ENCODE results near the gene C20orf204. TPM values are rescaled to one million over a fixed set of nuclear protein-coding genes. Genes with fewer than 3 reads are reported as not detected.

C20orf204 gene
- total and polyA plus RNA-seq, 2 of the 8 experiments (the other 6 are each of a cell fraction or from before 2014, with no cell fraction given), result 0.39 to 0.52 TPM

DNA sequence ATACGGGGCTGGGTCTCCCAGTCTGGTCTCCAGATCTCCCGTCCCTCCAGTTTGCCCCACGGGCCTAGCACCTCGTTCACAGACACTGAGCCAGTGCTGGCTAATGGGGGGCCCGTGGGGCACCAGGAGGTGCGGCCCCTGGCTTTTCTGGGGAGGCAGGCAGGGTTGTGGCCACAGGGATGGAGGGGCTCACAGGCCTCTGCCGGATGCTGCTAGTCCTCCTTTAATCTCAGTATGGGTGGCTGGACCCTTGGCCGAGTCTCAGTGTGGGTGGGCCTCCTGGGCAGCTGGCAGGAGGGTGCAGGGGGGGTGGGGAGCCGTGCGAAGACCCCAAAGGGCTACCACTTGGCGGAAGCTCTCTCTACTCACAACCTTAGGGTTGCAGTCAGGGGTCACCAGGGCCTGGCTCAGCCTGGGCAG lies 15.1 kb downstream of the C20orf204 start:
- H4K20me1 ChIP-seq (replicated peaks in 1 of 2; ENCODE audit: control insufficient read depth in 1 of 2, insufficient read depth in 2 of 2, low read length in 2 of 2), result no peaks in the 10 kb centered on the region
- no peak overlapping the region for H3K14ac ChIP-seq (ENCODE audit: insufficient read length)
- H3K27ac ChIP-seq (ENCODE audit: low read depth, low read length), result no peak overlapping the region
- H2BK20ac ChIP-seq (ENCODE audit: low read length), result no peak overlapping the region; the same call in 1 of the 2 replicates
- WGBS, 2 experiments (ENCODE audit: extremely low coverage in 1 of 2, insufficient coverage in 1 of 2, insufficient read length in 1 of 2, insufficient replicate concordance in 2 of 2, low coverage in 1 of 2, low lambda C conversion rate in 2 of 2, missing lambda C conversion rate in 1 of 2), result 84% methylated on average over 6 of the region's 11 CpGs; no CpG with 5 or more reads in 1 of the 2 experiments
- H2AFZ ChIP-seq (ENCODE audit: low read length), result no peak overlapping the region
- H3K56ac ChIP-seq (replicated peaks; ENCODE audit: insufficient read length, low read depth, low read length), result no peak overlapping the region
- no peak overlapping the region for H2BK15ac ChIP-seq (ENCODE audit: low read length)
- no peaks in the 10 kb centered on the region for H3K79me2 ChIP-seq (ENCODE audit: control insufficient read depth in 1 of 2, insufficient read depth in 2 of 2, low read length in 2 of 2)
- H3K27me3 ChIP-seq (replicated peaks in 1 of 4; ENCODE audit: control insufficient read depth in 3 of 4, extremely low read depth in 1 of 4, insufficient read depth in 3 of 4, low read length in 3 of 4), result peaks cover 41 to 60% (median 50%) of the 10 kb centered on the region in 4 experiments
- no peak overlapping the region for H2BK5ac ChIP-seq (ENCODE audit: low read depth, low read length)
- H3K23ac ChIP-seq (ENCODE audit: insufficient read length), result no peak overlapping the region
- H3K18ac ChIP-seq (ENCODE audit: extremely low read depth, low read length), result no peak overlapping the region
- ChIA-PET POLR2A (ENCODE audit: partially characterized antibody) (interaction anchor here (0.9 to 2.0 kb wide), 3 partner anchors 9 to 393 kb away, joined by 3 to 9 read pairs (median 4); partner anchors contain the start of gene RTEL1), CTCF (ENCODE audit: partially characterized antibody) (interaction anchor here (0.8 to 15.0 kb wide), 6 partner anchors 8 to 69 kb away, joined by 3 to 139 read pairs (median 30); partner anchors contain the start of genes LKAAEAR1, OPRL1 and RGS19)
- no peak overlapping the region for H3K4ac ChIP-seq (replicated peaks; ENCODE audit: insufficient read length, low read depth, low read length)
- no peak overlapping the region; a peak in 1 of 4 replicates for H3K4me2 ChIP-seq (ENCODE audit: insufficient read depth in 1 of 2, low read depth in 2 of 2, low read length in 2 of 2)
- no peaks in the 10 kb centered on the region for H3K79me1 ChIP-seq (ENCODE audit: low read depth, low read length)
- H2AK5ac ChIP-seq (ENCODE audit: low read depth, low read length), result 0 out of 2 replicates have a peak overlapping the region, but pooled peaks have one; percentile 24
- no peak overlapping the region for H4K8ac ChIP-seq (ENCODE audit: extremely low read depth, insufficient read depth, low read length)
- no peak for FAIRE-seq
- TF ChIP-seq GTF2F1 (IDR thresholded peaks at IDR 0.05; ENCODE audit: borderline replicate concordance, low read depth, low read length), result no peak
- TF ChIP-seq SUZ12 (IDR thresholded peaks at IDR 0.05; ENCODE audit: low read length), result no peak
- TF ChIP-seq CEBPB (IDR thresholded peaks at IDR 0.05; ENCODE audit: low read depth, low read length), result no peak
- TF ChIP-seq, protein P1, sequence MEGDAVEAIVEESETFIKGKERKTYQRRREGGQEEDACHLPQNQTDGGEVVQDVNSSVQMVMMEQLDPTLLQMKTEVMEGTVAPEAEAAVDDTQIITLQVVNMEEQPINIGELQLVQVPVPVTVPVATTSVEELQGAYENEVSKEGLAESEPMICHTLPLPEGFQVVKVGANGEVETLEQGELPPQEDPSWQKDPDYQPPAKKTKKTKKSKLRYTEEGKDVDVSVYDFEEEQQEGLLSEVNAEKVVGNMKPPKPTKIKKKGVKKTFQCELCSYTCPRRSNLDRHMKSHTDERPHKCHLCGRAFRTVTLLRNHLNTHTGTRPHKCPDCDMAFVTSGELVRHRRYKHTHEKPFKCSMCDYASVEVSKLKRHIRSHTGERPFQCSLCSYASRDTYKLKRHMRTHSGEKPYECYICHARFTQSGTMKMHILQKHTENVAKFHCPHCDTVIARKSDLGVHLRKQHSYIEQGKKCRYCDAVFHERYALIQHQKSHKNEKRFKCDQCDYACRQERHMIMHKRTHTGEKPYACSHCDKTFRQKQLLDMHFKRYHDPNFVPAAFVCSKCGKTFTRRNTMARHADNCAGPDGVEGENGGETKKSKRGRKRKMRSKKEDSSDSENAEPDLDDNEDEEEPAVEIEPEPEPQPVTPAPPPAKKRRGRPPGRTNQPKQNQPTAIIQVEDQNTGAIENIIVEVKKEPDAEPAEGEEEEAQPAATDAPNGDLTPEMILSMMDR (IDR thresholded peaks at IDR 0.05; ENCODE audit: control extremely low read depth in 1 of 3, insufficient read depth in 1 of 3, low read depth in 1 of 3, low read length in 3 of 3), result no peak
- no peaks in the 10 kb centered on the region for H3K9me3 ChIP-seq (ENCODE audit: insufficient read depth in 2 of 2, low read depth in 1 of 2, low read length in 1 of 2)
- H4K91ac ChIP-seq (replicated peaks; ENCODE audit: insufficient read length, low read length), result no peak overlapping the region
- peaks cover 4% of the 10 kb centered on the region; the same call in 1 of the 2 replicates for H3K23me2 ChIP-seq (ENCODE audit: low read depth, low read length)
- H2BK12ac ChIP-seq (ENCODE audit: low read depth, low read length), result no peak overlapping the region
- peaks cover 0 to 10% (median 0%) of the 10 kb centered on the region in 4 experiments; a peak in 1 of 8 replicates for H3K36me3 ChIP-seq (ENCODE audit: control insufficient read depth in 2 of 4, insufficient read depth in 4 of 4, low read length in 3 of 4)
- peaks cover 0 to 24% (median 11%) of the 10 kb centered on the region in 4 experiments; a peak in 6 of 7 replicates for H3K4me1 ChIP-seq (replicated peaks in 1 of 4; ENCODE audit: control insufficient read depth in 3 of 4, insufficient read depth in 4 of 4, low read length in 3 of 4)
- no peak overlapping the region for H2BK120ac ChIP-seq (replicated peaks; ENCODE audit: low read depth, low read length)
- DNase-seq (ENCODE audit: low read depth in 1 of 2, low spot score in 2 of 2), result no peak
- no peak overlapping the region for H4K5ac ChIP-seq (ENCODE audit: insufficient read length, low read depth, low read length)
- H3K9ac ChIP-seq (replicated peaks in 1 of 4; ENCODE audit: extremely low read depth in 1 of 4, low read depth in 3 of 4, low read length in 3 of 4), result no peak overlapping the region
- H3K4me3 ChIP-seq (ENCODE audit: extremely low read depth in 1 of 4, insufficient read depth in 2 of 4, low read depth in 3 of 4, low read length in 4 of 4), result no peak overlapping the region
